GM13977 (cell line): ENCODE data around the gene METTL25B.

Source experiments
- DNase-seq: peaks from one replicate; pipeline ENCODE4 v3.0.0; 2012; ENCODE audit warnings: low spot score
- CTCF ChIP-seq: IDR thresholded peaks from 2 replicates; pipeline ENCODE4 v1.5.1; 2012; ENCODE audit warnings: mild to moderate bottlenecking, control low read depth; ENCODE audit not compliant: insufficient read depth; ENCODE audit errors: extremely low read depth, missing control alignments
- in situ Hi-C: fragments of 300-500 bp; cut with MboI; formaldehyde crosslinking; loops from one replicate; pipeline ENCODE4 v1.12.0; 2022; ENCODE audit warnings: low sequenced_read_pairs, low pct_unique_long_range_greater_than_20kb, mixed read lengths, inconsistent platforms; ENCODE audit not compliant: unreplicated experiment

Gene METTL25B

GRCh38 chr1:156750191-156750672, 22.0 kb downstream of the METTL25B start:
- in situ Hi-C loops, result no loop called here
- no peak for DNase-seq

GRCh38 chr1:156750711-156751450, 22.6 kb downstream of the METTL25B start:
- DNase-seq, result no peak
- in situ Hi-C loops, result no loop called here
- TF ChIP-seq CTCF, result no peak

More at GRCh38 chr1:156750191-156750672, 22.0 kb downstream of the METTL25B start:
- no peak for TF ChIP-seq CTCF

GRCh38 chr1:156751451-156751756, 23.1 kb downstream of the METTL25B start, which contains the start of gene HDGF:
Gene HDGF (minus strand): TSS chr1:156751675. CDS start chr1:156751429, 246 bp downstream.
- DNase-seq, result no peak
- in situ Hi-C loops, result no loop called here
- no peak for TF ChIP-seq CTCF

GRCh38 chr1:156751757-156752481, 23.6 kb downstream of the METTL25B start:
- in situ Hi-C loops, result no loop called here
- peak; percentile 97 for DNase-seq
- TF ChIP-seq CTCF, result no peak

GRCh38 chr1:156752843-156753482, 24.7 kb downstream of the METTL25B start:
- no peak for TF ChIP-seq CTCF
- DNase-seq, result no peak
- in situ Hi-C loops, result no loop called here

GRCh38 chr1:156754219-156754618, 25.9 kb downstream of the METTL25B start:
- TF ChIP-seq CTCF, result no peak
- DNase-seq, result no peak
- in situ Hi-C loops, result no loop called here
